Motor neuron (in vitro differentiated cells): ENCODE data around the gene SYCP2. TPM values are rescaled to one million over a fixed set of nuclear protein-coding genes. Genes with fewer than 3 reads are reported as not detected.

Experiments
- ATAC-seq, 8 experiments: fragments of 200-7000 bp; cut with Tn5 transposase; replicated peaks in 6 of 8; 2 replicates each; pipeline ENCODE4 v1.8.0; 2021; ENCODE audit warnings: mild to moderate bottlenecking in 8 of 8, moderate library complexity in 8 of 8
- H3K27ac ChIP-seq, 2 donors: fragments of 250-450 bp; sonication (Bioruptor Pico); 2 replicates each; pipeline ENCODE4 v1.9.0; 2021; ENCODE audit warnings: antibody characterized with exemption in 2 of 2, mild to moderate bottlenecking in 2 of 2, moderate library complexity in 1 of 2
- H3K4me1 ChIP-seq, 2 donors: fragments of 250-450 bp; sonication (Bioruptor Pico); replicated peaks in 1 of 2; 2 replicates each; pipeline ENCODE4 v1.6.1; 2021; ENCODE audit warnings: antibody characterized with exemption in 2 of 2, mild to moderate bottlenecking in 2 of 2, moderate library complexity in 1 of 2
- H3K4me3 ChIP-seq, 5 donors: fragments of 250-450 bp; sonication (Bioruptor Pico); 2 replicates each; pipeline ENCODE4 v1.9.0; 2021; ENCODE audit warnings: antibody characterized with exemption in 5 of 5, mild to moderate bottlenecking in 5 of 5, moderate library complexity in 4 of 5
- WGBS, 10 experiments: fragments of 450-650 bp; shearing (Covaris generic); methylation state at CpG; one replicate each; pipeline ENCODE4 v1.0.0; 2022; 5-methylcytosine and 5-hydroxymethylcytosine counted together
- in situ Hi-C, 9 experiments: fragments of 400-800 bp; cut with MboI; loops; one replicate each; pipeline ENCODE4 v1.15.0; 2021; ENCODE audit warnings: low sequenced_read_pairs in 9 of 9, low pct_unique_long_range_greater_than_20kb in 2 of 9; ENCODE audit not compliant: unreplicated experiment in 9 of 9
- total RNA-seq, 8 experiments: library from RNA; unstranded; fragments of 300-600 nt; gene quantifications; 2 replicates each; pipeline versions ENCODE4 v1.2.3 to v1.2.4, GENCODE V29; 2022

SYCP2 gene
- total RNA-seq, 8 experiments from 2014 or later = 0.63 to 6.5 (median 1.7) TPM

DNA sequence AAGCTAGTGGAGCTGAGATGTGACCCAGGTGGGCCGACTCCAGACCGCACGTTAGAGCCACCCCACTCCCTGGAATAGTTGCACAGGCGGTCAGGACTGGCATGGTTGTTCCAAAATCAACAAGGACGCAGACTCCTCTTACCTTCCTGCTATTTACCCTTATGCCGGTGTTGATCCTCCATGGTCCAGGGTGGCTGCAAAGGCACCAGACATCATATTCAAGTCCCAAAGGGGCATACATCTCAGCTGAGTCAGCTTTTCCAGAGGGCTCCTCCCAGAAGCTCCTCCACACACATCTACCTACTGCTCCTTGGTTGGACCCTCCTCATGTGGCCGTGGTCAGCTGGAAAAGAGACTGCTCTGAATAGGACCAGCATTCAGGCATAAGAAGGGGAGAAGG, 112.2 kb downstream of the SYCP2 start:
- no peak for ATAC-seq
- 27 to 100% (median 76%) methylated on average over 1 to 7 of the region's 7 CpGs; no CpG with 5 or more reads in 2 of the 10 experiments for WGBS, 10 experiments
- H3K4me1 ChIP-seq = peaks cover 8 to 12% of the 10 kb centered on the region in 2 donors
- no peak overlapping the region for H3K4me3 ChIP-seq
- no peak overlapping the region for H3K27ac ChIP-seq
- in situ Hi-C loops = no loop called here

DNA sequence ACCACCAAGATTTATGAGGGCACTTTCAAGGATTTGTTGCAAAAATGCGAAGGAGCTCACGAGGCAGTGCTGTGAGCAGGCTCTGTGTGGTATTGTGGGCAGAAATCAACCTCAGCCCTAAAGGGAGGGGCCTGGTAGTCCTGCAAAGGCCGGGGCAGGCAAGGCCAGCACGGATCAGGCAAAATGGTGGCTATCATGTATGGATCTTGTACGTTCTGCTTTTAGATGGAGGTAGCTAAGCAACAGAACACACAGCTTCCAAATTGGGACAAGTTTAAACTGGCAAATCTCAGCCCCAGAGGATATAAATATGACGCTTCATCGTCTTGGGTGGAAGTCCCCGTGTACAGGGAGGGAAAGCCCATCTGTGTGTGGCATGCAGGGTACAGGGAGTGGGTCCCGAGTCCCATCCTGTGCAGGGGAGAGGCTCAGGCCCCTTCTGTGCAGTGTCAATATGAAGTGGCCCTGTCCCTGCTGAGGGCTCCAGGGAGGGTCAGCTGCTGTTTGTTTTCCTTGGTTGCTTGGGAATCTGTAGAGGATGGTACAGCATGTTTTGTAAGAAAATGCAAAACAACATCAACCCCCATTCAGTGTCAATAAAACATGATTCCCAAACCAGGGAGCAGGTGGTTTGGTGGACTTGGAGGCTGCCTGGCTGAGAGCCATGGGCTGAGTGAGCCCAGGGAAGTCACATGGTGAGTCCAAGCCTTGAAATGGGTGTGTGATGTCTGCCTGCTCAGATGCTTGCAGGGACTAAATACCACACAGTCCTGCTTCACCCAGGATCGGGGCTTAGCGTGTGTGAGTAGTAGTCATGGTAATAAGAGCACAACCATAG, 113.0 kb downstream of the SYCP2 start:
- ATAC-seq = peak; percentile 68 to 95 (median 86)
- 0 to 100% (median 60%) methylated on average over 1 to 6 of the region's 11 CpGs; no CpG with 5 or more reads in 1 of the 10 experiments for WGBS, 10 experiments
- H3K4me1 ChIP-seq = peaks cover 8 to 12% of the 10 kb centered on the region in 2 donors

DNA sequence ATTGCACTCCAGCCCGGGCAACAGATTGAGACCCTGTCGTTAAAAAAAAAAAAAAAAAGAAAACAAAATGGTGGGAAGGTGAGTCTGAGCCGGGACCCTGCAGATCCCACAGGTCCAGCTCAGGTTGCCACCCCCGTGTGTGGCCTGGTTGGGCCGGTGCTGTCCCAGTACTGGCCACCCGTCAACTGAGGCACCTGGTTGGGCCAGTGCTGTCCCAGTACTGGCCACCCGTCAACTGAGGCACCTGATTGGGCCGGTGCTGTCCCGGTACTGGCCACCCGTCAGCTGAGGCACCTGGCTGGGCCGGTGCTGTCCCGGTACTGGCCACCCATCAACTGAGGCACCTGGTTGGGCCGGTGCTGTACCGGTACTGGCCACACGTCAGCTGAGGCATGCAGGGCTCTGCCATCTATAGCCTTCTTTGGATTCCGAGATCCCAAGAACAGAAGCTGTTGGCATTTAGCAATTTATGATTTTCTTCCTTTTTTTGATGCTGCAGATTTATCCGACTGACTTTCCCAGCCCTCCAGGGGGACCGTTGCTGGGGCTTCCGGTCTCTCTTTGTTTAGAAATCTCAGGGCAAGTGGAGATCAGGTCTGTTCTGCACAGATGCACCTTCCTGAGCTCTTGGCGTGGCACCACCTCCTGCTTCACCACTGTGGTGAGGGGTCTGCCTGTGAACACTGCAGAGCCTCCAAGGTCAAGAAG, 113.8 kb downstream of the SYCP2 start:
- 40 to 100% (median 77%) methylated on average over 1 to 8 of the region's 20 CpGs; no CpG with 5 or more reads in 2 of the 10 experiments for WGBS, 10 experiments
- in situ Hi-C loops = no loop called here
- peaks cover 8 to 12% of the 10 kb centered on the region in 2 donors for H3K4me1 ChIP-seq
- no peak overlapping the region for H3K4me3 ChIP-seq
- ATAC-seq = peak in 1 of 8 experiments; percentile 10
- H3K27ac ChIP-seq = no peak overlapping the region

More for the DNA sequence above, 113.0 kb downstream of the SYCP2 start:
- no peak overlapping the region for H3K4me3 ChIP-seq
- H3K27ac ChIP-seq = peak overlapping the region in 1 of 2 donors; percentile 27
- in situ Hi-C loops = no loop called here

DNA sequence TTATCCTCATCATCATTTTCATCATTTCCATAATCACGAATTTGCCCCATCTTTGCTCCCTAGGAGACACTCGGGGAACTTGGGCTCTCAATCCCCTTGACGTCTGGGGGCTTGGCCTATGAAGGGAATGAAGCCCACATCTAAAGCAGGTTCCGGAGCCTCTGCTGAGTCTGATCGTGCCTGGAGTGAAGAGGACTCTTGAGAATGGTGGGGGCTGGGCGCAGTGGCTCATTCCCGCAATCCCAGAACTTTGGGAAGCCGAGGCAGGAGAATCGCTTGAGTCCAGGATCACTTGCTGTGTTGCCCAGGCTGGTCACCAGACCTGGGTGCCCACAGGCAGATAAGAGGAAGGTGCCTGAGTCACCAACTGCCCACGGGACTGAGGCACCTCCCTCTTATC, 114.5 kb downstream of the SYCP2 start:
- 31 to 83% (median 77%) methylated on average over 1 to 10 of the region's 10 CpGs; no CpG with 5 or more reads in 3 of the 10 experiments for WGBS, 10 experiments
- no peak for ATAC-seq
- in situ Hi-C loops = no loop called here
- Histone ChIP-seq H3K4me3 (no peak overlapping the region), H3K4me1 (peaks cover 8 to 12% of the 10 kb centered on the region in 2 donors), H3K27ac (no peak overlapping the region)

DNA sequence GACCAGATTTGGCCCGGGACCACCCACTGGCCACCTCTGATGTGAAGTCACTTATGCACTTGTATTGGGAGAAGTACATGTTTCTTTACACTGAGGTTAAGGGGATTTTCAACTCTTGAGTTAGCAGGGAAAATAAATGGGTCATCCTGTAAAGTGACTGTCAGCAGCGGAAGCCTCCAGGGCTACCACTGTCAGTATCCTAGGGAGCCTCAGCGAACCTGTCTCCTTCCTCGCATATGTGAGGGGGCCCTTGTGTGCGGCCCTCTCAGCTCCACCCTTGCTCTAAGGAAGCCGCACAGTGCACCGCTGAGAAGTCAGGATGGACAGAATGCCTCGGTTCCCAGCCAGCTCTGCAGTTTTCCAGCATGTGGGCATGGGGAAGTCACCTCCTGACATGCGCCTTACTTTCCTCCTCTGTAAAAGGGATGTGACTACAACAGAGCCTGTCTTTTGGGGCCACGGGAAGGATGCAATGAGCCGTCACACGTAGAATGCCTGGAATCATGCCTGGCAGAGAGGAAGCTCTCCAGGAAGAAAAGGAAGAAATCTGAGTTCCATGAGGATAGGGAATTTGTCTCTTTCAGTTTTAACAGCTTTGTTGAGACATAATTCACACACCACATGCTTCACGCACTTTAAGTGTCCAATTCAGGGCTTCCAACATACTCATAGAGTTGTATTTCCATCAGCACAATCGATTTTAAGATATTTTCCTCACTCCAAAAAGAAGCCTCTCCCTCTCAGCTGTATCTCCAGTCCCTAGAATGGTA, 115.4 kb downstream of the SYCP2 start:
- Histone ChIP-seq H3K27ac (no peak overlapping the region), H3K4me1 (peaks cover 8 to 12% of the 10 kb centered on the region in 2 donors), H3K4me3 (no peak overlapping the region)
- ATAC-seq = no peak
- in situ Hi-C loops = no loop called here
- 35 to 93% (median 67%) methylated on average over 3 to 9 of the region's 14 CpGs; no CpG with 5 or more reads in 3 of the 10 experiments for WGBS, 10 experiments

DNA sequence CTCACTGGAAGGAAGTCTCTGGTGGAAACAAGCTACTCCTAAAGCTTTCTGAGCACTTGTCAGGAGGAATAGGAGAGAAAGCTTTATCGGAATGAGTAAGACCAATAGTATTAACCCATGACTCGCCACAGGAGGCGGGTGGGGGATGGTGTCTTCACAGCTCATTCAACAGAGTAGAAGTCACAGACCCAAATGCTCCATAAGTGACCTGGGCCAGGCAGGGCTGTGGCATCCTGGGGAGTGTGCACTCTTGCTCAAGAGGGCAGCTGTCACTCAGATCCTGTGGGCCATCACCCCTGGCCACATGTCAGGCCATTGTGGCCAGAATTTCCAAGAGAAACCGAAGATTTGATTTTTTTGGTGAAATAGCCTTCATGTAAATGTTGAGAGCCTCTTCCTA, 116.0 kb downstream of the SYCP2 start:
- Histone ChIP-seq H3K4me1 (peaks cover 8 to 12% of the 10 kb centered on the region in 2 donors), H3K27ac (no peak overlapping the region), H3K4me3 (no peak overlapping the region)
- in situ Hi-C loops = no loop called here
- 60 to 90% (median 68%) methylated on average over 1 to 2 of the region's 4 CpGs; no CpG with 5 or more reads in 6 of the 10 experiments for WGBS, 10 experiments
- ATAC-seq = no peak

DNA sequence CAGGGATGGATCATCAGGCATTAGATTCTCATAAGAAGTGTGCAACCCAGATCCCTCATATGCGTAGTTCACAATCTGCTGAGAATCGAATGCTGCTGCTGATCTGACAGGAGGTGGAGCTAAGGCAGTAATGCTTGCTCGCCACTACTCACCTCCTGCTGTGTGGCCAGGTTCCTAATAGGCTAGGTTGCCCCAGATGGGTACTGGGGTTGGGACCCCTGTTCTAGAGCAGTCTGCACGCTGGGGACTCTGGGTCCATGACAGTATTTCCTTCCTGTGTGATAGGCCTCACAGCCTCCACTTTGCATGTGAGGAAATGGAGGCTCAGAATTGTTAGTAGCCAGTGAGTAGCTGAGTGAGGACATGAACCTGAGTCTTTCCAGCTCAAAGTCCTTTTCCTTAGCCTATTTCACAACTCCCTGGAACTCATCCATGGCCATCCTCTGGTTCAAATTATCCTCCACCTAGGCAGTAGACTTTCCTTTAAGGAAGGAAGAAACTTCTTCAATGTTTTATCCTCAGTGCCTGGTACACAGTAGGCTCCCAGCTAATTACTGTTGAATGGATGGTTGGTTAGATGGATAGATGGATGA, 117.2 kb downstream of the SYCP2 start:
- no peak overlapping the region for H3K4me3 ChIP-seq
- no peak overlapping the region for H3K27ac ChIP-seq
- peaks cover 8 to 12% of the 10 kb centered on the region in 2 donors for H3K4me1 ChIP-seq
- 18 to 100% (median 67%) methylated on average over 1 to 2 of the region's 4 CpGs; no CpG with 5 or more reads in 7 of the 10 experiments for WGBS, 10 experiments
- no peak for ATAC-seq
- in situ Hi-C loops = no loop called here

DNA sequence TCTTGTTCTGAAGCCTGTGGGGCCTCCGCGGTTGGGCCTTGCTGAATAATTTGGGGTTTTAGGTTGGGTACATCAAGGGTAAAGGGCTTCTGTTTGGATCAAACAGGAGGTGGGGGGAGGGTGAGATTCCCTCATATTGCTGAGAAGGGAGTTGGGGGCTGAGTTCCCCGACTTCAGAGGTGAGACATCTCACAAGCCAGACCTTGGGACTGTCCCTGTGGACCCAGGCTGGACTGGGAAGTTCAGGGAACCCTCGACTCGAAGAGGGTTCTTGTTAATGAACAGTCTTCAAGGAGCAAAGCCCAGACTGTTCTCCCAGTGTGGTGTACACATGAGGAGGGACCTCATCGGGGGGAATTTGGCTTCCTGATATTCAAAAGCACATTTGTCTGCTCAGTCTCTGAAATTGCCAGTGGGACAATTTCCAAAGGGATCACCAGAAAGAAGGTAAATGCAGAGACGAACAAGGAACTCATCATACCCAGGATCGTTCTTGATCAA, 118.5 kb downstream of the SYCP2 start:
- Histone ChIP-seq H3K27ac (no peak overlapping the region), H3K4me1 (peaks cover 5 to 7% of the 10 kb centered on the region in 2 donors), H3K4me3 (no peak overlapping the region)
- in situ Hi-C loops = no loop called here
- WGBS, 10 experiments = 0 to 100% (median 75%) methylated on average over 1 to 6 of the region's 8 CpGs; no CpG with 5 or more reads in 2 of the 10 experiments
- ATAC-seq = no peak

DNA sequence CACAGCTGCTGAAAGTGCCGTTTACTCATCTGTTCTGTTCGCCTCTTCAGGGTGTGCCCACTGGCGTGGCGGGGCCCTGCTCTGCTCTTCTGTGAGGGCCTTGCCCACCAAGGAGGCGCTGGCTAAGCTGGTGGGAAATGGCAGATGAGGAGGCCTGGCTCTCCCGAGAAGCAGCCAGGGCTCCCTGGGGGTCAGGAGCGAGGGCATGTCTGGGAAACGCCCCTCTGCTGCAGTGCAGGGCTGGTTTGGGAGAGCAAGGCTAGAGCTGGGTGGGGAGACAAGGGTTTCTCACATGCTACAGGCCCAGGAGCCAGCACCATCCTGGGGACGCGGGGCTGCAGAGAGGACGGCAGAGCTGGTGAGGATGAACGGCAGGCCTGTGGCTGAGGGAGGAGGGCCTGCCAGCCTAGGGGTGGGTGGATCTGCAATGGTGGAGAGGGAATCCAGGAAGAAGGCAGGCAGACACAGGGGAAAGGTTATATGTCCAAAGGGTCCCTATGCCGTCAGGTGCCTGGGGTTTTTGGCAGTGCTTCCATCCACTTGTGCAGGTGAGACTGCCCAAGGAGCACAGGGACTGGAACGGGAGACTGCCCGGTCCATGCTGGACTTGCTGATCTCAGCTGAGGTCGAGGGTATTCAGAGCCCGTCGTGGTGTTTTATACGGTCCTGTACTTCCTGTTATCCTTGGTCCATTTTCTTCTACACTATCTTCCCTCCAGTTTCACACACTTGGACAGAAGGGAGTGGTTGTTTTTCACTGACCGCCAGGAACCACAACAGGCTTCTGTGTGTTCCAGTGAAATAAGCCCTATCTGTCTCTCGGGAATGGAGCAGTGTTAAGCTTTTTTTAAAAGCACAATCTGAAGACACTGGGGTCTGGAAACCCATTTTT, 119.2 kb downstream of the SYCP2 start:
- H3K4me3 ChIP-seq = no peak overlapping the region
- WGBS, 10 experiments = 36 to 88% (median 80%) methylated on average over 1 to 16 of the region's 21 CpGs; no CpG with 5 or more reads in 1 of the 10 experiments
- no peak for ATAC-seq
- in situ Hi-C loops = no loop called here
- peaks cover 5 to 6% of the 10 kb centered on the region in 2 donors for H3K4me1 ChIP-seq
- H3K27ac ChIP-seq = no peak overlapping the region
